Neural progenitor cell (in vitro differentiated cells): Measurements from ENCODE around the gene UCHL1. TPM values are rescaled to one million over a fixed set of nuclear protein-coding genes. Genes with fewer than 3 reads are reported as not detected.

Source experiments
- DNase-seq: peaks from one replicate; pipeline ENCODE4 v3.0.0-alpha.2; 2016; ENCODE audit warnings: low spot score
- H2AFZ ChIP-seq: fragments of 200-600 bp; sonication (generic); replicated peaks from 2 replicates; pipeline ENCODE4 v1.6.1; 2016; ENCODE audit warnings: antibody characterized with exemption
- H3F3A ChIP-seq: fragments of 200-600 bp; sonication (generic); 2 replicates; pipeline ENCODE4 v1.6.1; 2016; ENCODE audit warnings: antibody characterized with exemption, low read depth
- H3K27ac ChIP-seq: fragments of 200-600 bp; sonication (generic); 2 replicates; pipeline ENCODE4 v1.5.1; 2016; ENCODE audit warnings: mild to moderate bottlenecking
- H3K27me3 ChIP-seq: fragments of 200-600 bp; sonication (generic); 2 replicates; pipeline ENCODE4 v1.6.1; 2016; ENCODE audit warnings: mild to moderate bottlenecking, moderate library complexity
- H3K36me3 ChIP-seq: fragments of 200-600 bp; sonication (generic); 2 replicates; pipeline ENCODE4 v1.5.1; 2016
- H3K4me1 ChIP-seq: fragments of 200-600 bp; sonication (generic); 2 replicates; pipeline ENCODE4 v1.6.1; 2016; ENCODE audit warnings: mixed run types
- H3K4me2 ChIP-seq: fragments of 200-600 bp; sonication (generic); 2 replicates; pipeline ENCODE4 v1.6.1; 2016
- H3K4me3 ChIP-seq: fragments of 200-600 bp; sonication (generic); 2 replicates; pipeline ENCODE4 v1.5.1; 2016
- H3K79me2 ChIP-seq: fragments of 200-600 bp; sonication (generic); 2 replicates; pipeline ENCODE4 v1.6.1; 2016; ENCODE audit warnings: low read depth
- H3K9ac ChIP-seq: fragments of 200-600 bp; sonication (generic); 2 replicates; pipeline ENCODE4 v1.6.1; 2016
- H3K9me3 ChIP-seq: fragments of 200-600 bp; sonication (generic); 2 replicates; pipeline ENCODE4 v1.5.1; 2016; ENCODE audit warnings: low read depth
- H4K20me1 ChIP-seq: fragments of 200-600 bp; sonication (generic); 2 replicates; pipeline ENCODE4 v1.6.1; 2016; ENCODE audit warnings: low read depth
- H3K27ac Mint-ChIP-seq: 3 replicates; pipeline ENCODE4 v1.8.0; 2021; ENCODE audit warnings: mixed read lengths
- H3K27me3 Mint-ChIP-seq: 2 replicates; pipeline ENCODE4 v1.8.0; 2022; ENCODE audit warnings: low read depth, mild to moderate bottlenecking, inconsistent platforms, moderate library complexity, mixed read lengths; ENCODE audit not compliant: insufficient read depth
- H3K36me3 Mint-ChIP-seq: 3 replicates; pipeline ENCODE4 v1.8.0; 2021; ENCODE audit warnings: mixed read lengths
- H3K4me1 Mint-ChIP-seq: 3 replicates; pipeline ENCODE4 v1.8.0; 2021; ENCODE audit warnings: mixed read lengths
- H3K4me3 Mint-ChIP-seq: 3 replicates; pipeline ENCODE4 v1.8.0; 2021; ENCODE audit warnings: mild to moderate bottlenecking, moderate library complexity, mixed read lengths
- H3K9me3 Mint-ChIP-seq: 3 replicates; pipeline ENCODE4 v1.8.0; 2020; ENCODE audit warnings: mixed read lengths
- CTCF ChIP-seq: fragments of 200-600 bp; sonication (generic); IDR thresholded peaks from 2 replicates; pipeline ENCODE4 v1.5.1; 2017; ENCODE audit warnings: antibody characterized with exemption, mild to moderate bottlenecking
- EZH2 ChIP-seq: fragments of 200-600 bp; sonication (generic); IDR thresholded peaks from 2 replicates; pipeline ENCODE4 v1.6.1; 2017; ENCODE audit warnings: antibody characterized with exemption, mild to moderate bottlenecking, moderate library complexity
- EZH2phosphoT487 ChIP-seq: fragments of 200-600 bp; sonication (generic); IDR thresholded peaks from 2 replicates; pipeline ENCODE4 v1.6.1; 2017; ENCODE audit warnings: antibody characterized with exemption
- total RNA-seq: library from RNA; depleted of rRNA; stranded (reverse); fragments of >200 nt; gene quantifications from 2 replicates; pipeline ENCODE4 v1.2.3, GENCODE V29; 2015; ENCODE audit warnings: low replicate concordance

Gene UCHL1
- total RNA-seq, 1 donor from 2014 or later = 535 TPM

GRCh38 chr4:41287852-41288251, 31.1 kb downstream of the UCHL1 start:
- H3K4me3 ChIP-seq = no peak overlapping the region
- no peak overlapping the region for H3K27ac Mint-ChIP-seq
- no peaks in the 10 kb centered on the region for H4K20me1 ChIP-seq

GRCh38 chr4:41288254-41288653, 31.5 kb downstream of the UCHL1 start:
- peaks cover 2% of the 10 kb centered on the region for H3K27me3 Mint-ChIP-seq

More at GRCh38 chr4:41287852-41288251, 31.1 kb downstream of the UCHL1 start:
- Mint-ChIP-seq H3K36me3 (no peaks in the 10 kb centered on the region), H3K4me3 (no peak overlapping the region), H3K4me1 (peaks cover 7% of the 10 kb centered on the region), H3K9me3 (peaks cover 7% of the 10 kb centered on the region), H3K27me3 (peaks cover 2% of the 10 kb centered on the region)
- Histone ChIP-seq H3K27me3 (no peaks in the 10 kb centered on the region), H3K9ac (no peak overlapping the region), H3K4me2 (no peak overlapping the region), H2AFZ (no peak overlapping the region), H3K79me2 (no peaks in the 10 kb centered on the region), H3K36me3 (no peaks in the 10 kb centered on the region), H3K4me1 (no peaks in the 10 kb centered on the region), H3K27ac (no peak overlapping the region), H3K9me3 (no peaks in the 10 kb centered on the region), H3F3A (no peaks in the 10 kb centered on the region)
- TF ChIP-seq EZH2phosphoT487 (no peak), CTCF (peak; percentile 4)
- DNase-seq = no peak

GRCh38 chr4:41290479-41290878, 33.8 kb downstream of the UCHL1 start:
- no peaks in the 10 kb centered on the region for H3K36me3 Mint-ChIP-seq
- no peak overlapping the region for H3K4me3 Mint-ChIP-seq

More at GRCh38 chr4:41288254-41288653, 31.5 kb downstream of the UCHL1 start:
- H3K36me3 Mint-ChIP-seq = no peaks in the 10 kb centered on the region
- Histone ChIP-seq H3K36me3 (no peaks in the 10 kb centered on the region), H4K20me1 (no peaks in the 10 kb centered on the region), H2AFZ (no peak overlapping the region), H3K4me2 (no peak overlapping the region), H3K9ac (no peak overlapping the region), H3F3A (no peaks in the 10 kb centered on the region), H3K9me3 (no peaks in the 10 kb centered on the region), H3K27ac (no peak overlapping the region), H3K79me2 (no peaks in the 10 kb centered on the region), H3K4me3 (no peak overlapping the region), H3K27me3 (no peaks in the 10 kb centered on the region), H3K4me1 (no peaks in the 10 kb centered on the region)
- peaks cover 7% of the 10 kb centered on the region for H3K4me1 Mint-ChIP-seq
- H3K4me3 Mint-ChIP-seq = no peak overlapping the region
- H3K27ac Mint-ChIP-seq = no peak overlapping the region
- H3K9me3 Mint-ChIP-seq = peaks cover 10% of the 10 kb centered on the region
- TF ChIP-seq EZH2phosphoT487 (no peak), CTCF (no peak), EZH2 (no peak)
- DNase-seq = no peak

More at GRCh38 chr4:41290479-41290878, 33.8 kb downstream of the UCHL1 start:
- Histone ChIP-seq H3K27me3 (no peaks in the 10 kb centered on the region), H3K4me1 (no peaks in the 10 kb centered on the region), H3K79me2 (no peaks in the 10 kb centered on the region), H3K36me3 (no peaks in the 10 kb centered on the region), H3K4me3 (no peak overlapping the region), H3K4me2 (no peak overlapping the region), H4K20me1 (no peaks in the 10 kb centered on the region), H3K9me3 (no peaks in the 10 kb centered on the region), H3K9ac (no peak overlapping the region), H2AFZ (peak overlapping the region; percentile 34), H3K27ac (no peak overlapping the region), H3F3A (no peaks in the 10 kb centered on the region)
- H3K4me1 Mint-ChIP-seq = peaks cover 3% of the 10 kb centered on the region
- peaks cover 26% of the 10 kb centered on the region for H3K9me3 Mint-ChIP-seq
- peaks cover 2% of the 10 kb centered on the region for H3K27me3 Mint-ChIP-seq
- TF ChIP-seq EZH2 (no peak), EZH2phosphoT487 (no peak), CTCF (no peak)
- DNase-seq = no peak
- no peak overlapping the region for H3K27ac Mint-ChIP-seq
